WTC11 (cell line): ENCODE results near the gene TACC2. TPM values are rescaled to one million over a fixed set of nuclear protein-coding genes. Genes with fewer than 3 reads are reported as not detected.

Experiments used
- ATAC-seq: fragments of 200-7000 bp; cut with Tn5 transposase; 2 replicates; pipeline ENCODE4 v1.10.0; 2021; ENCODE audit warnings: mild to moderate bottlenecking, moderate library complexity
- CTCF ChIA-PET: fragments of 300-600 bp; sonication (Branson Sonifier 250); formaldehyde crosslinking; loops from one replicate; lab custom pipeline; 2021; ENCODE audit warnings: antibody characterized with exemption; lab: Charles Lee
- POLR2A ChIA-PET: fragments of 350-600 bp; sonication (Branson Sonifier 250); formaldehyde crosslinking; loops from one replicate; lab custom pipeline; 2021; ENCODE audit warnings: antibody characterized with exemption; lab: Charles Lee
- DNase-seq: peaks from one replicate; pipeline ENCODE4 v3.0.0; 2021; ENCODE audit warnings: low spot score
- H3K27ac Mint-ChIP-seq: 2 replicates; pipeline ENCODE4 v1.8.0; 2021; ENCODE audit warnings: mixed read lengths
- H3K27me3 Mint-ChIP-seq: 2 replicates; pipeline ENCODE4 v1.8.0; 2021; ENCODE audit warnings: low read depth, mild to moderate bottlenecking, moderate library complexity, mixed read lengths
- H3K36me3 Mint-ChIP-seq: 2 replicates; pipeline ENCODE4 v1.8.0; 2021; ENCODE audit warnings: mixed read lengths
- H3K4me1 Mint-ChIP-seq: 2 replicates; pipeline ENCODE4 v1.8.0; 2022; ENCODE audit warnings: mixed read lengths
- H3K4me3 Mint-ChIP-seq: 2 replicates; pipeline ENCODE4 v1.8.0; 2021; ENCODE audit warnings: mild to moderate bottlenecking, moderate library complexity, mixed read lengths
- H3K9me3 Mint-ChIP-seq: 2 replicates; pipeline ENCODE4 v1.8.0; 2021; ENCODE audit warnings: mixed read lengths
- CREM ChIP-seq: sonication (generic); formaldehyde crosslinking; IDR thresholded peaks from 2 replicates; pipeline ENCODE4 v1.8.1; 2022; ENCODE audit warnings: mild to moderate bottlenecking, missing genetic modification reagents, moderate library complexity
- ESRRA ChIP-seq: sonication (generic); formaldehyde crosslinking; IDR thresholded peaks from 2 replicates; pipeline ENCODE4 v1.8.1; 2022; ENCODE audit warnings: mild to moderate bottlenecking, missing genetic modification reagents, borderline replicate concordance
- FOXJ3 ChIP-seq: sonication (generic); formaldehyde crosslinking; IDR thresholded peaks from 2 replicates; pipeline ENCODE4 v1.9.0; 2021; ENCODE audit warnings: missing genetic modification reagents, mild to moderate bottlenecking, borderline replicate concordance
- FOXP1 ChIP-seq: sonication (generic); formaldehyde crosslinking; IDR thresholded peaks from 2 replicates; pipeline ENCODE4 v1.8.0; 2022; ENCODE audit warnings: missing genetic modification reagents, mild to moderate bottlenecking, moderate library complexity, borderline replicate concordance
- GTF2I ChIP-seq: fragments of 250-450 bp; sonication (Bioruptor Pico); conservative IDR thresholded peaks from 2 replicates; pipeline ENCODE4 v1.4.0; 2021; ENCODE audit warnings: mild to moderate bottlenecking
- JUN ChIP-seq: sonication (generic); formaldehyde crosslinking; IDR thresholded peaks from 2 replicates; pipeline ENCODE4 v1.8.0; 2023; ENCODE audit warnings: mild to moderate bottlenecking, missing genetic modification reagents
- NFATC4 ChIP-seq: fragments of 250-450 bp; sonication (Bioruptor Pico); IDR thresholded peaks from 2 replicates; pipeline ENCODE4 v1.9.0; 2021; ENCODE audit warnings: mild to moderate bottlenecking
- NFYB ChIP-seq: sonication (generic); formaldehyde crosslinking; conservative IDR thresholded peaks from 2 replicates; pipeline ENCODE4 v1.8.0; 2022; ENCODE audit warnings: low read depth, missing genetic modification reagents
- NR1H2 ChIP-seq: sonication (generic); formaldehyde crosslinking; IDR thresholded peaks from 2 replicates; pipeline ENCODE4 v1.9.0; 2021; ENCODE audit warnings: mild to moderate bottlenecking, moderate library complexity, missing genetic modification reagents
- SMAD3 ChIP-seq: sonication (generic); formaldehyde crosslinking; IDR thresholded peaks from 2 replicates; pipeline ENCODE4 v1.8.0; 2022; ENCODE audit warnings: missing genetic modification reagents, mild to moderate bottlenecking, borderline replicate concordance
- TCF7 ChIP-seq: sonication (generic); formaldehyde crosslinking; IDR thresholded peaks from 2 replicates; pipeline ENCODE4 v1.8.0; 2022; ENCODE audit warnings: mild to moderate bottlenecking, low read depth, missing genetic modification reagents, moderate library complexity
- TEAD4 ChIP-seq: sonication (generic); formaldehyde crosslinking; IDR thresholded peaks from 2 replicates; pipeline ENCODE4 v1.8.0; 2022; ENCODE audit warnings: mild to moderate bottlenecking, missing genetic modification reagents
- TP53 ChIP-seq: sonication (generic); formaldehyde crosslinking; IDR thresholded peaks from 2 replicates; pipeline ENCODE4 v1.8.1; 2023; ENCODE audit warnings: mild to moderate bottlenecking, missing genetic modification reagents
- ZBTB21 ChIP-seq: sonication (generic); formaldehyde crosslinking; IDR thresholded peaks from 2 replicates; pipeline ENCODE4 v1.8.1; 2023; ENCODE audit warnings: mild to moderate bottlenecking, missing genetic modification reagents, borderline replicate concordance
- ZNF416 ChIP-seq: fragments of 250-450 bp; sonication (Bioruptor Pico); IDR thresholded peaks from 2 replicates; pipeline ENCODE4 v1.9.0; 2021; ENCODE audit warnings: mild to moderate bottlenecking, inconsistent platforms
- ZNF423 ChIP-seq: fragments of 250-450 bp; sonication (Bioruptor Pico); IDR thresholded peaks from 2 replicates; pipeline ENCODE4 v2.1.2; 2022; ENCODE audit warnings: mild to moderate bottlenecking, moderate library complexity
- total RNA-seq: library from RNA; stranded (reverse); gene quantifications from 3 replicates; pipeline ENCODE4 v1.2.3, GENCODE V29; 2021
- TF ChIP-seq, protein P1 (sequence below): fragments of 250-450 bp; sonication (Bioruptor Pico); IDR thresholded peaks from 2 replicates; pipeline ENCODE4 v2.1.2; 2022; ENCODE audit warnings: mild to moderate bottlenecking, moderate library complexity
- TF ChIP-seq, protein P2 (sequence below): sonication (generic); formaldehyde crosslinking; IDR thresholded peaks from 2 replicates; pipeline ENCODE4 v1.8.0; 2023; ENCODE audit warnings: missing genetic modification reagents
- TF ChIP-seq, protein P3 (sequence below): sonication (generic); formaldehyde crosslinking; IDR thresholded peaks from 2 replicates; pipeline ENCODE4 v1.8.0; 2022; ENCODE audit warnings: missing genetic modification reagents
- TF ChIP-seq, protein P4 (sequence below): sonication (generic); formaldehyde crosslinking; IDR thresholded peaks from 2 replicates; pipeline ENCODE4 v1.8.0; 2022; ENCODE audit warnings: mild to moderate bottlenecking, missing genetic modification reagents
- TF ChIP-seq, protein P5 (sequence below): sonication (generic); formaldehyde crosslinking; IDR thresholded peaks from 2 replicates; pipeline ENCODE4 v1.8.1; 2023; ENCODE audit warnings: mild to moderate bottlenecking, missing genetic modification reagents
- TF ChIP-seq, protein P6 (sequence below): sonication (generic); formaldehyde crosslinking; IDR thresholded peaks from 2 replicates; pipeline ENCODE4 v1.8.0; 2022; ENCODE audit warnings: mild to moderate bottlenecking, missing genetic modification reagents
- TF ChIP-seq, protein P7 (sequence below): fragments of 250-450 bp; sonication (Bioruptor Pico); IDR thresholded peaks from 2 replicates; pipeline ENCODE4 v1.9.0; 2021; ENCODE audit warnings: mild to moderate bottlenecking
- TF ChIP-seq, protein P8 (sequence below): sonication (generic); formaldehyde crosslinking; IDR thresholded peaks from 2 replicates; pipeline ENCODE4 v1.8.0; 2022; ENCODE audit warnings: mild to moderate bottlenecking, missing genetic modification reagents

TACC2 gene
- total RNA-seq, 1 experiment from 2014 or later, result 28.9 TPM

DNA sequence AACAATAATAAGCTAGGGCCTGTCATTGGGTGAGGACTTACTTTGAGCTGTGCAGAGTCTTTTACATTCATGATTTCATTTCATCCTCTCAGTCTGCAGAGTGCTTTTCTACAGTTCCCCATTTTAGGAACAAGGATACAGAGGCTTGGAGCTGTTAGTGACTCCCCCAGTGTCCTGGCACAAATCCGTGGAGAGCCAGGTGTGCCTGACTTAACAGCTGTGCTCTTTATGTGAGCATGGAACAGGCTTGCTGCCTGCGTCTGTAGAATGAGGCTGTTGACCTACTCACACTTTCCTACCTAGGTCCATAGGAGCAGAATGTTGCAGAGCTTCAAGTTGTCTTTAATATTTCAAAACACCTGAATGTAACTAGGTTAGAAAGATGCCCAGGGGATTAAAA, 231.8 kb downstream of the TACC2 start:
- H3K27me3 Mint-ChIP-seq, result no peaks in the 10 kb centered on the region
- H3K4me1 Mint-ChIP-seq, result no peaks in the 10 kb centered on the region
- ChIA-PET CTCF (no interaction called here), POLR2A (interaction anchor here (1.5 kb wide), 1 partner anchor 57 kb away, joined by 5 read pairs; no protein-coding TSS in a partner anchor)
- no peaks in the 10 kb centered on the region for H3K9me3 Mint-ChIP-seq
- no peak overlapping the region; the same call in 1 of the 2 replicates for H3K27ac Mint-ChIP-seq
- peaks cover 44% of the 10 kb centered on the region for H3K36me3 Mint-ChIP-seq
- no peak overlapping the region for H3K4me3 Mint-ChIP-seq
- no peak for DNase-seq
- no peak for ATAC-seq
- TF ChIP-seq ZNF416 (CRISPR knock-in tag) (no peak), SMAD3 (no peak), FOXP1 (CRISPR knock-in tag) (no peak), FOXJ3 (no peak), NR1H2 (CRISPR knock-in tag) (no peak), TEAD4 (CRISPR knock-in tag) (no peak), CREM (no peak), JUN (CRISPR knock-in tag) (no peak), TCF7 (CRISPR knock-in tag) (no peak), GTF2I (CRISPR knock-in tag) (no peak), ZNF423 (CRISPR knock-in tag) (no peak), NFYB (CRISPR knock-in tag) (no peak)
- TF ChIP-seq, protein P1, sequence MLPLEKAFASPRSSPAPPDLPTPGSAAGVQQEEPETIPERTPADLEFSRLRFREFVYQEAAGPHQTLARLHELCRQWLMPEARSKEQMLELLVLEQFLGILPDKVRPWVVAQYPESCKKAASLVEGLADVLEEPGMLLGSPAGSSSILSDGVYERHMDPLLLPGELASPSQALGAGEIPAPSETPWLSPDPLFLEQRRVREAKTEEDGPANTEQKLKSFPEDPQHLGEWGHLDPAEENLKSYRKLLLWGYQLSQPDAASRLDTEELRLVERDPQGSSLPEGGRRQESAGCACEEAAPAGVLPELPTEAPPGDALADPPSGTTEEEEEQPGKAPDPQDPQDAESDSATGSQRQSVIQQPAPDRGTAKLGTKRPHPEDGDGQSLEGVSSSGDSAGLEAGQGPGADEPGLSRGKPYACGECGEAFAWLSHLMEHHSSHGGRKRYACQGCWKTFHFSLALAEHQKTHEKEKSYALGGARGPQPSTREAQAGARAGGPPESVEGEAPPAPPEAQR, result no peak
- TF ChIP-seq, protein P2, sequence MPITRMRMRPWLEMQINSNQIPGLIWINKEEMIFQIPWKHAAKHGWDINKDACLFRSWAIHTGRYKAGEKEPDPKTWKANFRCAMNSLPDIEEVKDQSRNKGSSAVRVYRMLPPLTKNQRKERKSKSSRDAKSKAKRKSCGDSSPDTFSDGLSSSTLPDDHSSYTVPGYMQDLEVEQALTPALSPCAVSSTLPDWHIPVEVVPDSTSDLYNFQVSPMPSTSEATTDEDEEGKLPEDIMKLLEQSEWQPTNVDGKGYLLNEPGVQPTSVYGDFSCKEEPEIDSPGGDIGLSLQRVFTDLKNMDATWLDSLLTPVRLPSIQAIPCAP, result no peak
- TF ChIP-seq, protein P3, sequence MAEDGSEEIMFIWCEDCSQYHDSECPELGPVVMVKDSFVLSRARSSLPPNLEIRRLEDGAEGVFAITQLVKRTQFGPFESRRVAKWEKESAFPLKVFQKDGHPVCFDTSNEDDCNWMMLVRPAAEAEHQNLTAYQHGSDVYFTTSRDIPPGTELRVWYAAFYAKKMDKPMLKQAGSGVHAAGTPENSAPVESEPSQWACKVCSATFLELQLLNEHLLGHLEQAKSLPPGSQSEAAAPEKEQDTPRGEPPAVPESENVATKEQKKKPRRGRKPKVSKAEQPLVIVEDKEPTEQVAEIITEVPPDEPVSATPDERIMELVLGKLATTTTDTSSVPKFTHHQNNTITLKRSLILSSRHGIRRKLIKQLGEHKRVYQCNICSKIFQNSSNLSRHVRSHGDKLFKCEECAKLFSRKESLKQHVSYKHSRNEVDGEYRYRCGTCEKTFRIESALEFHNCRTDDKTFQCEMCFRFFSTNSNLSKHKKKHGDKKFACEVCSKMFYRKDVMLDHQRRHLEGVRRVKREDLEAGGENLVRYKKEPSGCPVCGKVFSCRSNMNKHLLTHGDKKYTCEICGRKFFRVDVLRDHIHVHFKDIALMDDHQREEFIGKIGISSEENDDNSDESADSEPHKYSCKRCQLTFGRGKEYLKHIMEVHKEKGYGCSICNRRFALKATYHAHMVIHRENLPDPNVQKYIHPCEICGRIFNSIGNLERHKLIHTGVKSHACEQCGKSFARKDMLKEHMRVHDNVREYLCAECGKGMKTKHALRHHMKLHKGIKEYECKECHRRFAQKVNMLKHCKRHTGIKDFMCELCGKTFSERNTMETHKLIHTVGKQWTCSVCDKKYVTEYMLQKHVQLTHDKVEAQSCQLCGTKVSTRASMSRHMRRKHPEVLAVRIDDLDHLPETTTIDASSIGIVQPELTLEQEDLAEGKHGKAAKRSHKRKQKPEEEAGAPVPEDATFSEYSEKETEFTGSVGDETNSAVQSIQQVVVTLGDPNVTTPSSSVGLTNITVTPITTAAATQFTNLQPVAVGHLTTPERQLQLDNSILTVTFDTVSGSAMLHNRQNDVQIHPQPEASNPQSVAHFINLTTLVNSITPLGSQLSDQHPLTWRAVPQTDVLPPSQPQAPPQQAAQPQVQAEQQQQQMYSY (CRISPR knock-in tag), result no peak
- TF ChIP-seq, protein P4, sequence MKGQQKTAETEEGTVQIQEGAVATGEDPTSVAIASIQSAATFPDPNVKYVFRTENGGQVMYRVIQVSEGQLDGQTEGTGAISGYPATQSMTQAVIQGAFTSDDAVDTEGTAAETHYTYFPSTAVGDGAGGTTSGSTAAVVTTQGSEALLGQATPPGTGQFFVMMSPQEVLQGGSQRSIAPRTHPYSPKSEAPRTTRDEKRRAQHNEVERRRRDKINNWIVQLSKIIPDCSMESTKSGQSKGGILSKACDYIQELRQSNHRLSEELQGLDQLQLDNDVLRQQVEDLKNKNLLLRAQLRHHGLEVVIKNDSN, result no peak
- TF ChIP-seq, protein P5, sequence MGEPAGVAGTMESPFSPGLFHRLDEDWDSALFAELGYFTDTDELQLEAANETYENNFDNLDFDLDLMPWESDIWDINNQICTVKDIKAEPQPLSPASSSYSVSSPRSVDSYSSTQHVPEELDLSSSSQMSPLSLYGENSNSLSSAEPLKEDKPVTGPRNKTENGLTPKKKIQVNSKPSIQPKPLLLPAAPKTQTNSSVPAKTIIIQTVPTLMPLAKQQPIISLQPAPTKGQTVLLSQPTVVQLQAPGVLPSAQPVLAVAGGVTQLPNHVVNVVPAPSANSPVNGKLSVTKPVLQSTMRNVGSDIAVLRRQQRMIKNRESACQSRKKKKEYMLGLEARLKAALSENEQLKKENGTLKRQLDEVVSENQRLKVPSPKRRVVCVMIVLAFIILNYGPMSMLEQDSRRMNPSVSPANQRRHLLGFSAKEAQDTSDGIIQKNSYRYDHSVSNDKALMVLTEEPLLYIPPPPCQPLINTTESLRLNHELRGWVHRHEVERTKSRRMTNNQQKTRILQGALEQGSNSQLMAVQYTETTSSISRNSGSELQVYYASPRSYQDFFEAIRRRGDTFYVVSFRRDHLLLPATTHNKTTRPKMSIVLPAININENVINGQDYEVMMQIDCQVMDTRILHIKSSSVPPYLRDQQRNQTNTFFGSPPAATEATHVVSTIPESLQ, result no peak

DNA sequence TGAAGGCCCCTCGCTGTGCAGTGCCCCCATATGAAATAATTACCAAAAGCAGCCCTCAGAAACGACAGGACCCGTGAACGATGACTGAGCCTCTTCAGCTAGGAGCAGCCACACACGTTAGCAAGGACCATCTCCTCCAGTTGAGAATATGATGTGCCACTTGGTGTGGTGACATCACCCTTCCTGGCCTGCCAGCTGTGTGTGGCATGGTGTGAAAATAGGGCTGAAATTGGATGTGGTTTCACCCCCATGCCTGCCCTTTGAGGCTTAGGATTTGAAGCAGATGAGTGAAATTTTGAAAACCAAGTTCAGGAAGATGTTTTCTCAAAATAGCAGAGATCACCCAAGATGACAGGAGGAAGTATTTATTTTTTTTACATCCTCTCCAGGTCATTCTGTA, 233.0 kb downstream of the TACC2 start:
- Mint-ChIP-seq H3K4me1 (no peaks in the 10 kb centered on the region), H3K9me3 (no peaks in the 10 kb centered on the region), H3K27me3 (no peaks in the 10 kb centered on the region), H3K27ac (peak overlapping the region; percentile 84), H3K4me3 (no peak overlapping the region), H3K36me3 (peaks cover 46% of the 10 kb centered on the region)
- ChIA-PET POLR2A (no interaction called here), CTCF (no interaction called here)
- ATAC-seq (no peak), DNase-seq (no peak)
- TF ChIP-seq NFATC4 (CRISPR knock-in tag) (no peak), TP53 (no peak), ZBTB21 (CRISPR knock-in tag) (no peak), ESRRA (no peak)
- TF ChIP-seq, protein P6, sequence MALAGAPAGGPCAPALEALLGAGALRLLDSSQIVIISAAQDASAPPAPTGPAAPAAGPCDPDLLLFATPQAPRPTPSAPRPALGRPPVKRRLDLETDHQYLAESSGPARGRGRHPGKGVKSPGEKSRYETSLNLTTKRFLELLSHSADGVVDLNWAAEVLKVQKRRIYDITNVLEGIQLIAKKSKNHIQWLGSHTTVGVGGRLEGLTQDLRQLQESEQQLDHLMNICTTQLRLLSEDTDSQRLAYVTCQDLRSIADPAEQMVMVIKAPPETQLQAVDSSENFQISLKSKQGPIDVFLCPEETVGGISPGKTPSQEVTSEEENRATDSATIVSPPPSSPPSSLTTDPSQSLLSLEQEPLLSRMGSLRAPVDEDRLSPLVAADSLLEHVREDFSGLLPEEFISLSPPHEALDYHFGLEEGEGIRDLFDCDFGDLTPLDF (CRISPR knock-in tag), result no peak
- TF ChIP-seq, protein P7, sequence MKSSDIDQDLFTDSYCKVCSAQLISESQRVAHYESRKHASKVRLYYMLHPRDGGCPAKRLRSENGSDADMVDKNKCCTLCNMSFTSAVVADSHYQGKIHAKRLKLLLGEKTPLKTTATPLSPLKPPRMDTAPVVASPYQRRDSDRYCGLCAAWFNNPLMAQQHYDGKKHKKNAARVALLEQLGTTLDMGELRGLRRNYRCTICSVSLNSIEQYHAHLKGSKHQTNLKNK (CRISPR knock-in tag), result no peak
- TF ChIP-seq, protein P8, sequence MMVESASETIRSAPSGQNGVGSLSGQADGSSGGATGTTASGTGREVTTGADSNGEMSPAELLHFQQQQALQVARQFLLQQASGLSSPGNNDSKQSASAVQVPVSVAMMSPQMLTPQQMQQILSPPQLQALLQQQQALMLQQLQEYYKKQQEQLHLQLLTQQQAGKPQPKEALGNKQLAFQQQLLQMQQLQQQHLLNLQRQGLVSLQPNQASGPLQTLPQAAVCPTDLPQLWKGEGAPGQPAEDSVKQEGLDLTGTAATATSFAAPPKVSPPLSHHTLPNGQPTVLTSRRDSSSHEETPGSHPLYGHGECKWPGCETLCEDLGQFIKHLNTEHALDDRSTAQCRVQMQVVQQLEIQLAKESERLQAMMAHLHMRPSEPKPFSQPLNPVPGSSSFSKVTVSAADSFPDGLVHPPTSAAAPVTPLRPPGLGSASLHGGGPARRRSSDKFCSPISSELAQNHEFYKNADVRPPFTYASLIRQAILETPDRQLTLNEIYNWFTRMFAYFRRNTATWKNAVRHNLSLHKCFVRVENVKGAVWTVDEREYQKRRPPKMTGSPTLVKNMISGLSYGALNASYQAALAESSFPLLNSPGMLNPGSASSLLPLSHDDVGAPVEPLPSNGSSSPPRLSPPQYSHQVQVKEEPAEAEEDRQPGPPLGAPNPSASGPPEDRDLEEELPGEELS (CRISPR knock-in tag), result no peak
